Subcutaneous abdominal adipose tissue (tissue), 5 donors: Measurements from ENCODE around the gene KLHL10.

Experiments used
- H3K27ac ChIP-seq: one replicate; pipeline ENCODE4 v1.7.0; 2013; ENCODE audit warnings: low read depth, mild to moderate bottlenecking, inconsistent platforms, low read length, moderate library complexity
- H3K27me3 ChIP-seq, 5 donors: one replicate each; pipeline ENCODE4 v1.7.0; 2013; ENCODE audit warnings: low read length in 5 of 5, inconsistent platforms in 1 of 5; ENCODE audit not compliant: control insufficient read depth in 5 of 5, insufficient read depth in 4 of 5
- H3K36me3 ChIP-seq, 5 donors: one replicate each; pipeline ENCODE4 v1.7.0; 2013; ENCODE audit warnings: low read length in 5 of 5; ENCODE audit not compliant: control insufficient read depth in 5 of 5, insufficient read depth in 5 of 5
- H3K4me1 ChIP-seq, 5 donors: one replicate each; pipeline ENCODE4 v1.7.0; 2013; ENCODE audit warnings: low read length in 5 of 5, mild to moderate bottlenecking in 3 of 5, moderate library complexity in 1 of 5; ENCODE audit not compliant: control insufficient read depth in 5 of 5, insufficient read depth in 5 of 5
- H3K4me3 ChIP-seq, 5 donors: one replicate each; pipeline ENCODE4 v1.7.0; 2013; ENCODE audit warnings: low read length in 5 of 5, low read depth in 1 of 5
- H3K9ac ChIP-seq, 5 donors: one replicate each; pipeline ENCODE4 v1.7.0; 2013; ENCODE audit warnings: low read length in 5 of 5, mild to moderate bottlenecking in 4 of 5, moderate library complexity in 3 of 5
- H3K9me3 ChIP-seq, 5 donors: one replicate each; pipeline ENCODE4 v1.7.0; 2013; ENCODE audit warnings: low read length in 5 of 5; ENCODE audit not compliant: control insufficient read depth in 5 of 5
- donor health status: healthy.
- donor health status: healthy.
- donor health status: healthy.
- donor health status: healthy.
- donor health status: healthy.

The KLHL10 gene

GRCh38 chr17:41801374-41802271, 36.0 kb upstream of the KLHL10 start:
- peaks cover 0 to 8% (median 0%) of the 10 kb centered on the region in 5 donors for H3K27me3 ChIP-seq
- no peak overlapping the region for H3K27ac ChIP-seq
- no peak overlapping the region for H3K9ac ChIP-seq
- peaks cover 0 to 5% (median 0%) of the 10 kb centered on the region in 5 donors for H3K36me3 ChIP-seq
- peaks cover 0 to 20% (median 8%) of the 10 kb centered on the region in 5 donors for H3K4me1 ChIP-seq
- no peaks in the 10 kb centered on the region for H3K9me3 ChIP-seq
- peak overlapping the region in 3 of 5 donors; percentile 21 to 29 (median 22) for H3K4me3 ChIP-seq

- Histone ChIP-seq H3K9ac (no peak overlapping the region), H3K9me3 (no peaks in the 10 kb centered on the region), H3K4me3 (no peak overlapping the region), H3K27me3 (peaks cover 0 to 8% (median 0%) of the 10 kb centered on the region in 5 donors), H3K27ac (no peak overlapping the region), H3K4me1 (peaks cover 0 to 20% (median 8%) of the 10 kb centered on the region in 5 donors), H3K36me3 (peaks cover 0 to 5% (median 0%) of the 10 kb centered on the region in 5 donors)
Observed at GRCh38 chr17:41803049-41804020, 34.3 kb upstream of the KLHL10 start.

GRCh38 chr17:41806685-41807445, 30.8 kb upstream of the KLHL10 start:
- H3K9me3 ChIP-seq, result no peaks in the 10 kb centered on the region
- peaks cover 0 to 3% (median 0%) of the 10 kb centered on the region in 5 donors for H3K27me3 ChIP-seq
- H3K9ac ChIP-seq, result no peak overlapping the region
- H3K36me3 ChIP-seq, result peaks cover 0 to 5% (median 0%) of the 10 kb centered on the region in 5 donors
- peaks cover 0 to 24% (median 18%) of the 10 kb centered on the region in 5 donors for H3K4me1 ChIP-seq
- H3K27ac ChIP-seq, result no peak overlapping the region
- no peak overlapping the region for H3K4me3 ChIP-seq

- Histone ChIP-seq H3K4me1 (peaks cover 0 to 34% (median 23%) of the 10 kb centered on the region in 5 donors), H3K9ac (peak overlapping the region in 4 of 5 donors; percentile 56 to 77 (median 70)), H3K27ac (no peak overlapping the region), H3K36me3 (peaks cover 0 to 5% (median 0%) of the 10 kb centered on the region in 5 donors), H3K9me3 (no peaks in the 10 kb centered on the region), H3K27me3 (peaks cover 0 to 7% (median 2%) of the 10 kb centered on the region in 5 donors), H3K4me3 (peak overlapping the region in 4 of 5 donors; percentile 70 to 83 (median 78))
Observed at GRCh38 chr17:41810659-41811548, 26.7 kb upstream of the KLHL10 start.

- peaks cover 0 to 7% (median 2%) of the 10 kb centered on the region in 5 donors for H3K27me3 ChIP-seq
- H3K4me1 ChIP-seq, result peaks cover 0 to 34% (median 23%) of the 10 kb centered on the region in 5 donors
- no peaks in the 10 kb centered on the region for H3K36me3 ChIP-seq
- peak within 1 kb of the TSS in 4 of 5 donors; percentile 56 to 77 (median 70) for H3K9ac ChIP-seq
- no peak within 1 kb of the TSS for H3K27ac ChIP-seq
- peak within 1 kb of the TSS; percentile 70 to 83 (median 77) for H3K4me3 ChIP-seq
- H3K9me3 ChIP-seq, result no peaks in the 10 kb centered on the region
Observed at GRCh38 chr17:41811549-41812380, 25.9 kb upstream of the KLHL10 start, which contains the start of gene P3H4. Gene P3H4, minus strand, starts transcription at chr17:41811949. Its CDS starts 34 bp downstream, at chr17:41811915.

GRCh38 chr17:41812381-41813151, 25.1 kb upstream of the KLHL10 start, which contains the start of gene FKBP10:
Gene FKBP10, plus strand, starts transcription at chr17:41813004. Its CDS starts 31 bp downstream, at chr17:41813035.
- H3K27me3 ChIP-seq, result peaks cover 0 to 7% (median 2%) of the 10 kb centered on the region in 5 donors
- peaks cover 0 to 34% (median 23%) of the 10 kb centered on the region in 5 donors for H3K4me1 ChIP-seq
- H3K9me3 ChIP-seq, result no peaks in the 10 kb centered on the region
- H3K36me3 ChIP-seq, result no peaks in the 10 kb centered on the region
- peak within 1 kb of the TSS; percentile 70 to 83 (median 77) for H3K4me3 ChIP-seq
- H3K9ac ChIP-seq, result peak within 1 kb of the TSS in 3 of 5 donors; percentile 41 to 66 (median 41)
- peak within 1 kb of the TSS; percentile 23 for H3K27ac ChIP-seq

GRCh38 chr17:41813152-41813680, 24.4 kb upstream of the KLHL10 start:
- H3K27me3 ChIP-seq, result peaks cover 0 to 7% (median 2%) of the 10 kb centered on the region in 5 donors
- H3K27ac ChIP-seq, result peak overlapping the region; percentile 23
- H3K4me1 ChIP-seq, result peaks cover 0 to 34% (median 23%) of the 10 kb centered on the region in 5 donors
- no peaks in the 10 kb centered on the region for H3K9me3 ChIP-seq
- peaks cover 0 to 4% (median 0%) of the 10 kb centered on the region in 5 donors for H3K36me3 ChIP-seq
- H3K9ac ChIP-seq, result peak overlapping the region in 3 of 5 donors; percentile 0 to 41 (median 41)
- peak overlapping the region in 4 of 5 donors; percentile 31 to 83 (median 73) for H3K4me3 ChIP-seq
